ENCODE data around the gene LIPT1. TPM values are rescaled to one million over a fixed set of nuclear protein-coding genes. Genes with fewer than 3 reads are reported as not detected.
"Not testable (repeated sequence)": the region's sequence is repeated elsewhere in the genome, so short reads cannot be mapped to it uniquely, and the experiment has no call there.

The LIPT1 gene
- total RNA-seq, 2 experiments from 2014 or later = 5.3 to 7.2 TPM

- DNase-seq (no peak), ATAC-seq (no peak)
- Mint-ChIP-seq H3K27ac (no peak overlapping the region), H3K4me3 (no peak overlapping the region), H3K36me3 (peaks cover 30% of the 10 kb centered on the region), H3K27me3 (no peaks in the 10 kb centered on the region), H3K9me3 (ENCODE audit: low read depth) (no peaks in the 10 kb centered on the region), H3K4me1 (peaks cover 18% of the 10 kb centered on the region)
- CTCF ChIA-PET = no interaction called here
Measured at GRCh38 chr2:99187011-99187410, 32.2 kb downstream of the LIPT1 start.

GRCh38 chr2:99188357-99188756 is 33.6 kb downstream of the LIPT1 start:
- H3K27me3 Mint-ChIP-seq = no peaks in the 10 kb centered on the region
- H3K4me1 Mint-ChIP-seq = peaks cover 13% of the 10 kb centered on the region
- no peaks in the 10 kb centered on the region for H3K9me3 Mint-ChIP-seq (ENCODE audit: low read depth)
- no peak overlapping the region for H3K27ac Mint-ChIP-seq
- CTCF ChIA-PET = no interaction called here
- no peak for DNase-seq
- H3K36me3 Mint-ChIP-seq = peaks cover 42% of the 10 kb centered on the region
- ATAC-seq = no peak
- no peak overlapping the region for H3K4me3 Mint-ChIP-seq

GRCh38 chr2:99190548-99190947 is 35.8 kb downstream of the LIPT1 start:
- DNase-seq (no peak), ATAC-seq (no peak)
- H3K9me3 Mint-ChIP-seq (ENCODE audit: low read depth) = no peaks in the 10 kb centered on the region
- no peaks in the 10 kb centered on the region for H3K27me3 Mint-ChIP-seq
- H3K27ac Mint-ChIP-seq = no peak overlapping the region
- peaks cover 50% of the 10 kb centered on the region for H3K36me3 Mint-ChIP-seq
- no peak overlapping the region for H3K4me3 Mint-ChIP-seq
- H3K4me1 Mint-ChIP-seq = peaks cover 6% of the 10 kb centered on the region
- CTCF ChIA-PET = interaction anchor here (2.0 kb wide), 1 partner anchor 10 kb away, joined by 6 read pairs; the partner anchor contains the start of genes MITD1 and MRPL30

GRCh38 chr2:99192364-99192763 is 37.6 kb downstream of the LIPT1 start:
- not testable (repeated sequence) for H3K4me1 Mint-ChIP-seq, H3K27me3 Mint-ChIP-seq

GRCh38 chr2:99198103-99198841 is 43.5 kb downstream of the LIPT1 start:
- no peak overlapping the region for H3K27ac Mint-ChIP-seq
- H3K9me3 Mint-ChIP-seq (ENCODE audit: low read depth) = no peaks in the 10 kb centered on the region
- DNase-seq (no peak), ATAC-seq (no peak)
- CTCF ChIA-PET = interaction anchor here (1.5 kb wide), 1 partner anchor 14 kb away, joined by 5 read pairs; no protein-coding TSS in a partner anchor
- no peaks in the 10 kb centered on the region for H3K4me1 Mint-ChIP-seq
- H3K27me3 Mint-ChIP-seq = no peaks in the 10 kb centered on the region
- peaks cover 25% of the 10 kb centered on the region for H3K36me3 Mint-ChIP-seq
- no peak overlapping the region for H3K4me3 Mint-ChIP-seq

More at GRCh38 chr2:99192364-99192763, 37.6 kb downstream of the LIPT1 start:
- CTCF ChIA-PET = interaction anchor here (1.0 kb wide), 1 partner anchor 11 kb away, joined by 3 read pairs; no protein-coding TSS in a partner anchor
- not testable (repeated sequence) for H3K4me3 Mint-ChIP-seq; H3K27ac Mint-ChIP-seq; DNase-seq; H3K9me3 Mint-ChIP-seq (ENCODE audit: low read depth); ATAC-seq
- peaks cover 54% of the 10 kb centered on the region for H3K36me3 Mint-ChIP-seq

- Mint-ChIP-seq H3K4me3 (no peak overlapping the region), H3K36me3 (peaks cover 24% of the 10 kb centered on the region), H3K27ac (no peak overlapping the region), H3K4me1 (no peaks in the 10 kb centered on the region), H3K27me3 (no peaks in the 10 kb centered on the region), H3K9me3 (ENCODE audit: low read depth) (peaks cover 2% of the 10 kb centered on the region)
- CTCF ChIA-PET = no interaction called here
- DNase-seq (no peak), ATAC-seq (no peak)
Measured at GRCh38 chr2:99200076-99200800, 45.5 kb downstream of the LIPT1 start.

- ATAC-seq (no peak), DNase-seq (no peak)
- H3K36me3 Mint-ChIP-seq = peaks cover 22% of the 10 kb centered on the region
- CTCF ChIA-PET = interaction anchor here (1.6 kb wide), 1 partner anchor 9 kb away, joined by 3 read pairs; no protein-coding TSS in a partner anchor
- peaks cover 2% of the 10 kb centered on the region for H3K9me3 Mint-ChIP-seq (ENCODE audit: low read depth)
- H3K27me3 Mint-ChIP-seq = no peaks in the 10 kb centered on the region
- no peak overlapping the region for H3K4me3 Mint-ChIP-seq
- no peak overlapping the region for H3K27ac Mint-ChIP-seq
- no peaks in the 10 kb centered on the region for H3K4me1 Mint-ChIP-seq
Measured at GRCh38 chr2:99201959-99202678, 47.4 kb downstream of the LIPT1 start.

- CTCF ChIA-PET = no interaction called here
- H3K4me1 Mint-ChIP-seq = peaks cover 6% of the 10 kb centered on the region
- no peak for ATAC-seq
Measured at GRCh38 chr2:99205491-99205890, 50.7 kb downstream of the LIPT1 start.

More at GRCh38 chr2:99205491-99205890, 50.7 kb downstream of the LIPT1 start:
- peaks cover 5% of the 10 kb centered on the region for H3K9me3 Mint-ChIP-seq (ENCODE audit: low read depth)
- no peaks in the 10 kb centered on the region for H3K27me3 Mint-ChIP-seq
- DNase-seq = no peak
- H3K36me3 Mint-ChIP-seq = peaks cover 39% of the 10 kb centered on the region
- no peak overlapping the region for H3K4me3 Mint-ChIP-seq
- H3K27ac Mint-ChIP-seq = no peak overlapping the region

Other genes starting within 250 kb of the LIPT1 start
- gene CRACDL, start 218.7 kb upstream of the LIPT1 start, total RNA-seq = under 1 TPM; 0.18 to 0.35 TPM
- under 1 TPM; 0.47 to 0.58 TPM for gene C2orf15, start 13.3 kb upstream of the LIPT1 start, total RNA-seq
- 1 to 10 TPM; 5.0 to 7.2 TPM for gene TSGA10, start within 50 bp of the LIPT1 start, total RNA-seq
- gene MITD1, start 26.1 kb downstream of the LIPT1 start, total RNA-seq = 10 to 100 TPM; 57.4 to 63.1 TPM
- gene MRPL30, start 26.2 kb downstream of the LIPT1 start, total RNA-seq = 10 to 100 TPM; 24.4 to 26.2 TPM
- gene LYG2, start 100.7 kb downstream of the LIPT1 start, total RNA-seq = not detected
- 1 to 10 TPM in 1 of 2 experiments, under 1 TPM in 1; 0.98 to 1.8 TPM for gene LYG1, start 146.2 kb downstream of the LIPT1 start, total RNA-seq
- 10 to 100 TPM; 29.0 to 34.1 TPM for gene TXNDC9, start 181.4 kb downstream of the LIPT1 start, total RNA-seq
- gene EIF5B, start 182.4 kb downstream of the LIPT1 start, total RNA-seq = 10 to 100 TPM; 45.0 to 62.1 TPM